ENCODE data around the gene LRRC74A.
A peak's percentile ranks its signal among the peaks of the same experiment; 100 is the strongest.
"Not testable (repeated sequence)": the region's sequence is repeated elsewhere in the genome, so short reads cannot be mapped to it uniquely, and the experiment has no call there.

The LRRC74A gene

GRCh38 chr14:76900682-76901081 lies 74.5 kb downstream of the LRRC74A start:
- DNase-seq: no peak

- no peak for DNase-seq
Measured at GRCh38 chr14:76901171-76902055, 75.2 kb downstream of the LRRC74A start.

GRCh38 chr14:76902591-76902990 lies 76.4 kb downstream of the LRRC74A start:
- DNase-seq: no peak

GRCh38 chr14:76904100-76904739 lies 78.0 kb downstream of the LRRC74A start:
- no peak for DNase-seq

GRCh38 chr14:76904740-76905569 lies 78.7 kb downstream of the LRRC74A start:
- DNase-seq: peak; percentile 66

GRCh38 chr14:76908834-76909233 lies 82.6 kb downstream of the LRRC74A start:
- no peak for DNase-seq

GRCh38 chr14:76909266-76909665 lies 83.1 kb downstream of the LRRC74A start:
- DNase-seq: no peak

- DNase-seq: no peak
Measured at GRCh38 chr14:76910371-76910890, 84.2 kb downstream of the LRRC74A start.

- DNase-seq: no peak
Measured at GRCh38 chr14:76911473-76911872, 85.3 kb downstream of the LRRC74A start.

GRCh38 chr14:76914533-76915081 lies 88.4 kb downstream of the LRRC74A start:
- not testable (repeated sequence) for DNase-seq

GRCh38 chr14:76916040-76916715 lies 90.0 kb downstream of the LRRC74A start:
- no peak for DNase-seq

- DNase-seq: no peak
Measured at GRCh38 chr14:76917158-76917596, 91.0 kb downstream of the LRRC74A start.

- DNase-seq: no peak
Measured at GRCh38 chr14:76917745-76918255, 91.6 kb downstream of the LRRC74A start.

- DNase-seq: no peak
Measured at GRCh38 chr14:76918256-76918781, 92.1 kb downstream of the LRRC74A start.

- DNase-seq: no peak
Measured at GRCh38 chr14:76918782-76919394, 92.7 kb downstream of the LRRC74A start.
